ENCODE measurements around the gene VAV2. TPM values are rescaled to one million over a fixed set of nuclear protein-coding genes. Genes with fewer than 3 reads are reported as not detected.

The VAV2 gene
- polyA plus RNA-seq, 1 of the 3 experiments (the other 2 are of a cell fraction): 14.9 TPM

DNA sequence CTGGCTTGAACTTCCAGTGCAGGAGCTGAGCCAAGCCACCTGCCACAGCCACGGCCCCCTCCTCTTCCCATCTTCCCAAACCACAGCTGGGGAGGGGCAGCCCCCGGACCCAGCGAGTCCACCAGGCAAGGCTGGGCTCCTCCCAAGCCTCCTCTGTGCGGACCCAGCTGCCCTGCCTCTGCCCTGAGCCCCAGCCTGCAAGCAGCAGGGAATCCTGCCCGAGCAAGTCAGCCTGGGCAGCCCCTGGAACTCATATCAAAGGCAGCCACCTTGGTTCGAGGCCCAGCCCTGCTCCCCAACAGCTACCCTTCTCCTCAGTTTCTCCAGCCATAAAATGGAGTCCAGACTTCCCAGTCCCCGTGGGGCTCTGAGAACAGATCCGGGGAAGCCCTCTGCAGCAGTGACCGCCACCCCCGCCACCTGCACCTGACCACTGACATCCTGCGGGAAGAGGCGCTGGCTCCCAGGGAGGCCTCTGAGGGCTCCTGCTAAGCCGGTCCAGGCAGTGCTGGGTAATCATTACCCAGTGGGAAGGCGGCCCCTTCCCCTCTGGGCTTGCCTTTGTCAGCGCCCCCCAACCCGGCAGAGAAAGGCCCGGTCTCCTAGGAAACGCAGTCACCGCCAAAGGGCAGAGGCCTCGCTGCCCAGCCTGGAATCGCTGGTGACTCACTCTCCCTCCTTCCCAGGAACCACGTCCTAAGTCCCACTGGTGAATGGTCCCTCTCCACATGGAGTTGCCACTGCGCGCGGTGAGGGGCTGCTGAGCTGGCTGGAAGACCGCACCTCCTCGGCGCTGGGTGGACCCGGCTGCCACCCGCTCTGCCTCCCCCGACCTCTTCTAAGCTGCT lies 1.5 kb downstream of the VAV2 start:
- Histone ChIP-seq H4K20me1 (ENCODE audit: insufficient read depth) (peaks cover 61% of the 10 kb centered on the region), H2AFZ (ENCODE audit: low read depth) (no peak overlapping the region), H3F3A (replicated peaks; ENCODE audit: insufficient read depth) (no peaks in the 10 kb centered on the region), H3K27ac (ENCODE audit: low read depth in 2 of 2, low read length in 1 of 2) (peak overlapping the region; percentile 78 to 79), H3K9me2 (no peaks in the 10 kb centered on the region), H3K4me1 (ENCODE audit: control insufficient read depth in 1 of 2, insufficient read depth in 2 of 2, low read depth in 1 of 2, low read length in 1 of 2) (peaks cover 6 to 34% of the 10 kb centered on the region in 2 experiments; a peak in 3 of 4 replicates), H3K9me3 (no peaks in the 10 kb centered on the region), H3K9ac (peak overlapping the region; percentile 88), H3K27me3 (ENCODE audit: insufficient read depth) (no peaks in the 10 kb centered on the region), H3K36me3 (replicated peaks in 1 of 2; ENCODE audit: control insufficient read depth in 1 of 2, insufficient read depth in 2 of 2, low read length in 1 of 2) (no peaks in the 10 kb centered on the region), H3K4me2 (peak overlapping the region; percentile 100), H3K79me2 (ENCODE audit: insufficient read depth) (peaks cover 74% of the 10 kb centered on the region), H3K4me3 (ENCODE audit: low read depth in 2 of 2, low read length in 1 of 2) (peak overlapping the region; percentile 75 to 87)
- CTCF ChIA-PET: interaction anchor here (0.8 to 7.3 kb wide), 11 partner anchors 22 to 217 kb away, joined by 3 to 236 read pairs (median 3); no protein-coding TSS in a partner anchor
- WGBS (ENCODE audit: low lambda C conversion rate): 29% methylated on average over 18 of the region's 31 CpGs
- POLR2A ChIA-PET: interaction anchor here (1.0 to 1.4 kb wide), 4 partner anchors 10 to 156 kb away, joined by 3 to 4 read pairs (median 3); no protein-coding TSS in a partner anchor
- DNase-seq: peak; percentile 65
- TF ChIP-seq, protein P1, sequence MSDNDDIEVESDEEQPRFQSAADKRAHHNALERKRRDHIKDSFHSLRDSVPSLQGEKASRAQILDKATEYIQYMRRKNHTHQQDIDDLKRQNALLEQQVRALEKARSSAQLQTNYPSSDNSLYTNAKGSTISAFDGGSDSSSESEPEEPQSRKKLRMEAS (IDR thresholded peaks at IDR 0.05; ENCODE audit: low read depth): peak; percentile 41; the same call in 1 of the 2 replicates
- TF ChIP-seq FOSL2 (IDR thresholded peaks at IDR 0.05; ENCODE audit: borderline replicate concordance, low read depth) (peak; percentile 68; the same call in 1 of the 2 replicates), MEF2A (IDR thresholded peaks at IDR 0.05; ENCODE audit: borderline replicate concordance, low read depth) (no peak), CHD2 (IDR thresholded peaks at IDR 0.05; ENCODE audit: low read length, partially characterized antibody) (no peak), NFIC (IDR thresholded peaks at IDR 0.05; ENCODE audit: borderline replicate concordance) (no peak), POLR2AphosphoS5 (IDR thresholded peaks at IDR 0.05; ENCODE audit: low read depth, low read length) (peak; percentile 10; the same call in 1 of the 2 replicates), EZH2phosphoT487 (IDR thresholded peaks at IDR 0.05; ENCODE audit: borderline replicate concordance, low read depth) (no peak), RXRA (IDR thresholded peaks at IDR 0.05; ENCODE audit: borderline replicate concordance, low read depth) (no peak), TAF1 (IDR thresholded peaks at IDR 0.05; ENCODE audit: borderline replicate concordance, low read depth, low read length) (0 out of 2 replicates have a peak, but pooled peaks have one; percentile 29), RCOR1 (IDR thresholded peaks at IDR 0.05; ENCODE audit: low read length) (no peak), FOXJ3 (CRISPR knock-in tag; IDR thresholded peaks at IDR 0.05) (no peak), RFX5 (IDR thresholded peaks at IDR 0.05; ENCODE audit: low read length) (no peak), TCF12 (IDR thresholded peaks at IDR 0.05) (no peak), SMC3 (IDR thresholded peaks at IDR 0.05; ENCODE audit: low read depth, low read length) (no peak), FOXM1 (IDR thresholded peaks at IDR 0.05; ENCODE audit: low read depth) (no peak)
- TF ChIP-seq, protein P2, sequence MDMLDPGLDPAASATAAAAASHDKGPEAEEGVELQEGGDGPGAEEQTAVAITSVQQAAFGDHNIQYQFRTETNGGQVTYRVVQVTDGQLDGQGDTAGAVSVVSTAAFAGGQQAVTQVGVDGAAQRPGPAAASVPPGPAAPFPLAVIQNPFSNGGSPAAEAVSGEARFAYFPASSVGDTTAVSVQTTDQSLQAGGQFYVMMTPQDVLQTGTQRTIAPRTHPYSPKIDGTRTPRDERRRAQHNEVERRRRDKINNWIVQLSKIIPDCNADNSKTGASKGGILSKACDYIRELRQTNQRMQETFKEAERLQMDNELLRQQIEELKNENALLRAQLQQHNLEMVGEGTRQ (IDR thresholded peaks at IDR 0.05; ENCODE audit: borderline replicate concordance, low read depth, low read length): no peak
- TF ChIP-seq, protein P3, sequence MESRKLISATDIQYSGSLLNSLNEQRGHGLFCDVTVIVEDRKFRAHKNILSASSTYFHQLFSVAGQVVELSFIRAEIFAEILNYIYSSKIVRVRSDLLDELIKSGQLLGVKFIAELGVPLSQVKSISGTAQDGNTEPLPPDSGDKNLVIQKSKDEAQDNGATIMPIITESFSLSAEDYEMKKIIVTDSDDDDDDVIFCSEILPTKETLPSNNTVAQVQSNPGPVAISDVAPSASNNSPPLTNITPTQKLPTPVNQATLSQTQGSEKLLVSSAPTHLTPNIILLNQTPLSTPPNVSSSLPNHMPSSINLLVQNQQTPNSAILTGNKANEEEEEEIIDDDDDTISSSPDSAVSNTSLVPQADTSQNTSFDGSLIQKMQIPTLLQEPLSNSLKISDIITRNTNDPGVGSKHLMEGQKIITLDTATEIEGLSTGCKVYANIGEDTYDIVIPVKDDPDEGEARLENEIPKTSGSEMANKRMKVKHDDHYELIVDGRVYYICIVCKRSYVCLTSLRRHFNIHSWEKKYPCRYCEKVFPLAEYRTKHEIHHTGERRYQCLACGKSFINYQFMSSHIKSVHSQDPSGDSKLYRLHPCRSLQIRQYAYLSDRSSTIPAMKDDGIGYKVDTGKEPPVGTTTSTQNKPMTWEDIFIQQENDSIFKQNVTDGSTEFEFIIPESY (IDR thresholded peaks at IDR 0.05; ENCODE audit: borderline replicate concordance, low read depth): no peak
- TF ChIP-seq, protein P4, sequence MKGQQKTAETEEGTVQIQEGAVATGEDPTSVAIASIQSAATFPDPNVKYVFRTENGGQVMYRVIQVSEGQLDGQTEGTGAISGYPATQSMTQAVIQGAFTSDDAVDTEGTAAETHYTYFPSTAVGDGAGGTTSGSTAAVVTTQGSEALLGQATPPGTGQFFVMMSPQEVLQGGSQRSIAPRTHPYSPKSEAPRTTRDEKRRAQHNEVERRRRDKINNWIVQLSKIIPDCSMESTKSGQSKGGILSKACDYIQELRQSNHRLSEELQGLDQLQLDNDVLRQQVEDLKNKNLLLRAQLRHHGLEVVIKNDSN (IDR thresholded peaks at IDR 0.05; ENCODE audit: borderline replicate concordance, low read depth): no peak
- TF ChIP-seq, protein P5, sequence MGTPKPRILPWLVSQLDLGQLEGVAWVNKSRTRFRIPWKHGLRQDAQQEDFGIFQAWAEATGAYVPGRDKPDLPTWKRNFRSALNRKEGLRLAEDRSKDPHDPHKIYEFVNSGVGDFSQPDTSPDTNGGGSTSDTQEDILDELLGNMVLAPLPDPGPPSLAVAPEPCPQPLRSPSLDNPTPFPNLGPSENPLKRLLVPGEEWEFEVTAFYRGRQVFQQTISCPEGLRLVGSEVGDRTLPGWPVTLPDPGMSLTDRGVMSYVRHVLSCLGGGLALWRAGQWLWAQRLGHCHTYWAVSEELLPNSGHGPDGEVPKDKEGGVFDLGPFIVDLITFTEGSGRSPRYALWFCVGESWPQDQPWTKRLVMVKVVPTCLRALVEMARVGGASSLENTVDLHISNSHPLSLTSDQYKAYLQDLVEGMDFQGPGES (IDR thresholded peaks at IDR 0.05; ENCODE audit: low read depth, low read length): no peak
- TF ChIP-seq, protein P6, sequence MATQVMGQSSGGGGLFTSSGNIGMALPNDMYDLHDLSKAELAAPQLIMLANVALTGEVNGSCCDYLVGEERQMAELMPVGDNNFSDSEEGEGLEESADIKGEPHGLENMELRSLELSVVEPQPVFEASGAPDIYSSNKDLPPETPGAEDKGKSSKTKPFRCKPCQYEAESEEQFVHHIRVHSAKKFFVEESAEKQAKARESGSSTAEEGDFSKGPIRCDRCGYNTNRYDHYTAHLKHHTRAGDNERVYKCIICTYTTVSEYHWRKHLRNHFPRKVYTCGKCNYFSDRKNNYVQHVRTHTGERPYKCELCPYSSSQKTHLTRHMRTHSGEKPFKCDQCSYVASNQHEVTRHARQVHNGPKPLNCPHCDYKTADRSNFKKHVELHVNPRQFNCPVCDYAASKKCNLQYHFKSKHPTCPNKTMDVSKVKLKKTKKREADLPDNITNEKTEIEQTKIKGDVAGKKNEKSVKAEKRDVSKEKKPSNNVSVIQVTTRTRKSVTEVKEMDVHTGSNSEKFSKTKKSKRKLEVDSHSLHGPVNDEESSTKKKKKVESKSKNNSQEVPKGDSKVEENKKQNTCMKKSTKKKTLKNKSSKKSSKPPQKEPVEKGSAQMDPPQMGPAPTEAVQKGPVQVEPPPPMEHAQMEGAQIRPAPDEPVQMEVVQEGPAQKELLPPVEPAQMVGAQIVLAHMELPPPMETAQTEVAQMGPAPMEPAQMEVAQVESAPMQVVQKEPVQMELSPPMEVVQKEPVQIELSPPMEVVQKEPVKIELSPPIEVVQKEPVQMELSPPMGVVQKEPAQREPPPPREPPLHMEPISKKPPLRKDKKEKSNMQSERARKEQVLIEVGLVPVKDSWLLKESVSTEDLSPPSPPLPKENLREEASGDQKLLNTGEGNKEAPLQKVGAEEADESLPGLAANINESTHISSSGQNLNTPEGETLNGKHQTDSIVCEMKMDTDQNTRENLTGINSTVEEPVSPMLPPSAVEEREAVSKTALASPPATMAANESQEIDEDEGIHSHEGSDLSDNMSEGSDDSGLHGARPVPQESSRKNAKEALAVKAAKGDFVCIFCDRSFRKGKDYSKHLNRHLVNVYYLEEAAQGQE (IDR thresholded peaks at IDR 0.05; ENCODE audit: low read depth, low read length): no peak

All from SK-N-SH (cell line).